Suppressor macrophage treated with lipopolysaccharide for 4 hours (primary cell): ENCODE measurements around the gene CLDN12.
A peak's percentile ranks its signal among the peaks of the same experiment; 100 is the strongest.

Experiments
- DNase-seq: peaks from one replicate; pipeline ENCODE4 v3.0.0-alpha.2; 2020

The CLDN12 gene

DNA sequence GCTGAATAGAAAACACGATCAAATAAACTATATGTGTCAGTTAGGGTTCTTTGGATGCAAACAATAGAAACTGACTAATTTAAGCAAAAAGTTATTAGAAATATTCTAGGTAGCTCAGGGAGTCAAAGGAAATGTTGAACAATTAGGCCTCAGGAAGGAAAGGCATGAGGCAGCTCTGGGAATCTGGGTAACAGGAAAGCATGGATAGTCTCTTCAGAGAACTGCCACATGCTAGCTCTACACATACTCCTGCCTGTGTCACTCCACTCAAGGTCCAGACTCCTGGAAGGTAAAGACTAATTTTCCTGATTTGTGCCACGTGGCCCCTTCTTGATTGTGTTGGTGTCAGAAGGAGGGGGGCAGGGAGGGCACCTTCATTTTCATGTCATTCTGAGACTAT, 42.4 kb downstream of the CLDN12 start:
- DNase-seq, result no peak

- DNase-seq, result no peak
Observed at GRCh38 chr7:90446137-90446899, 43.1 kb downstream of the CLDN12 start.

DNA sequence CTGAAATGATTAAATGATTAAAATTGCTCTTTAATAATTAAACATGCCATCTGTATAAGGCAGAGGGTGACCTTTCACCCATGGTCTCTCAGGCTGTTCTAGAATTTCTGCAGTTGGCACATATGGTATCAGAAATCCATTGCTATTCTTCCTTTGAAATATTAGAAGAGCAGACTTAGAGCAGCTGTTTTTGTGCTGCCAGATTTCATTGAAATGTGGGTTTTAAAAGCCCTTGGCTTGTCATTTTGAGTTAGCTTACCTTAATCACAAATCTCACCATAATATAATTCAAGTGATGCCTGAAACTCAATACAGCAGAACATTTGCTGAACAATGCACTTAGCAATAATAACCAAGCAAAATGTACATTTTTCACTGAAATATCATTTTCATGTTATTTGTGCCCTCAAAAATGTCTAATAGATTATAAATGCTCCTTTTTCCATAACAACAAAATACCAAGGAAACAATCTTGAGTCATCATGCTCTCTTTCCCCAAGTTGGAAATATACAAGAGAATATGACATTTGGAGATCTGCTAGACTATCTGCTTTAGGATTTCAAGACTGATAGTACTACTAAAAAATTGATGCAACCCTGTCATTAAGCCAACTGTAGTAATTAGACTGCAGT, 50.1 kb downstream of the CLDN12 start:
- DNase-seq, result no peak

- DNase-seq, result no peak
Observed at GRCh38 chr7:90453931-90454330, 50.7 kb downstream of the CLDN12 start.

- DNase-seq, result peak; percentile 64
Observed at GRCh38 chr7:90455163-90456030, 52.1 kb downstream of the CLDN12 start.

DNA sequence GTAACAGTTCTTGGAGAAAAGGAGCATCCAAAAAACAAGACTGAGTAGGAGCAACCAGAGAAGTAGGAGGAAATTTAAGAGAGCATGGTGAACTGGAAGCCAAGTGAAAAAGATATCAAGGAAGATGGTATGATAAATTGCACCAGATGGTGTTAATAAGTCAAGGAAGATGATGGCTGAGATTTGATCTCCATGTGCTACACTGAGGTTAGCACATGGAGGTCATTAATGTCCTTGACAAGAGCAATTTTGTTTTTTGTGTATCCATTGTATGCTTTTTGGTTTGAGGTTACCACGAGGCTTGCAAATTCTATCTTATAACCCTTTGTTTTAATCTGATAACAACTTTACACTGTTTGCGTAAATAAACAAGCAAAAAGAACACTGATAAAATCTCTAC, 54.8 kb downstream of the CLDN12 start:
- DNase-seq, result no peak

- DNase-seq, result no peak
Observed at GRCh38 chr7:90459888-90460287, 56.6 kb downstream of the CLDN12 start.

GRCh38 chr7:90461219-90461618, 58.0 kb downstream of the CLDN12 start:
- DNase-seq, result peak; percentile 75

DNA sequence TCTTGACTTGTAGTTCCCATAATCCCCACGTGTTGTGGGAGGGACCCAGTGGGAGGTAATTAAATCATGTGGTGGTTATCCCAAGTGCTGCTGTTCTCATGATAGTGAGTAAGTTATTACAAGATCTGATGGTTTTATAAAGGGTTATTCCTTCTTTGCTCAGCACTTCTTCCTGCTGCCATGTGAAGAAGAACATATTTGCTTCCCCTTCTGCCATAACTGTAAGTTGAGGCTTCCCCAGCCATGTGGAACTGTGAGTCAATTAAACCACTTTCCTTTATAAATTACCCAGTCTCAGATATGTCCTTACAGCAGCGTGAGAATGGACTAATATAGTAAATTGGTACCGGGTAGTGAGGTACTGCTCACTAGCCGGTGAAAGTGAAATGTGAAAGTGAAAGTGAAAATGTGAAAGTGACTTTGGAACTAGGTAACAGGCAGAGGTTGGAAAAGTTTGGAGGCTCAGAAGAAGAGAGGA, 59.9 kb downstream of the CLDN12 start:
- peak; percentile 52 for DNase-seq
